ENCODE measurements around the gene TAX1BP3.

GRCh38 chr17:3613124-3613523 lies 55.3 kb downstream of the TAX1BP3 start:
- no peak for TF ChIP-seq CTCF (IDR thresholded peaks at IDR 0.05)
- no peak for TF ChIP-seq POLR2A (IDR thresholded peaks at IDR 0.05)
